ENCODE results near the gene RNF125.

RNF125 gene

DNA sequence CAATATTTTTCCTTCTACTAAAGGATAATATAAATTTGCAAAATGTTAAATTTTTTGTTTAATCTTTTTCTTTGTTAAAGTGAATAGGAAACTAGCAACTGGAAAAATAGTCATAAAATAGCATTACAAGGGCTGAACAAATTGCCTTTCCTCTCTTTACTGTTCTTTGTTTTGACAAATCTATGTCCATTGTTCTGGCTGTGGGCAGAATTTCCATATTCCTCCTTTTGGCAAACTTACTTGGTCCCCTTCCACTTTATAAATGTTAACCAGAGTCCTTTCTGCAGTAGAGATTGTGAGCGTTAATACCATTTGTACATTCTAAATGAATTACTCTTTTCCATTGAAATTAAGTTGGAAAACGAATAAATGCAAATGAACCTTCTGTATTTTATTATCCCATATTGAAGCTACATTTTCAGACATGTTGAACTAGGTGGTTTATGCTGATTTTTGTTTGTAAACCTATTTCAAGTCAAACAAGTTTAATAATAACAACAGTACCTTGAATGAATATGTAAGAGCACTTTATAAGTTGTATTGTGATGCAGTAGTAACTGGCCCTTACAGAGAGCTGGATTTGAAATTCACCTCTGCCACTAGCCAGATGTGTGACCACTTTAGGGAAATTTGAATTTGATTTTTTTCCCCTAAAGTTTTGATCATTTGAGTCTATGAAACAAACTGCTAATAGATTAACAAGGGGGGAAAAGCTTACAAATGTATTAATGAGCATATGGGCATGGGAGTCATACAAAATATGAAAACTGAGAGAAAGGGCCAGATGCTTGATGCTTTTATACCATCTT lies 3.3 kb downstream of the RNF125 start:
- DNase-seq (ENCODE audit: low read depth in 2 of 2, low spot score in 1 of 2) = no peak

DNA sequence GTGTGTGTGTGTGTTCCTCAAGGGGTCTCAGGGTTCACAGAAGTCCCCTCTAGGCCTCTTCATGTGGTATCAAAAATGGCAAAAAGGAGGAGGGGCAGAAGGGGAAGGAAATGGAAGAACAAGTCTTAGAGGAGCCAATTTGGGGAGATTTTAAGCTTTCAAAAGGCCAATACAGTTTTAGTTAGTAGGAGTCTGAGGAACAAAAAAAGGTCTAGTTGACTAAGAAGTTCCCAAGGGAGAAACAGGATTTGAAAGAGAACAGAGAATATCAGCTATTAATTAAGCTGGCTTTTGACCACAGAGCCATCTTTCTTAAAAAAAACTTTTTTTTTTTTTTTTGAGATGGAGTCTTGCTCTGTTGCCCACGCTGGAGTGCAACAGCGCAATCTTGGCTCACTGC lies 7.1 kb downstream of the RNF125 start:
- no peak for DNase-seq (ENCODE audit: low read depth in 2 of 2, low spot score in 1 of 2)

- no peak for DNase-seq (ENCODE audit: low read depth in 2 of 2, low spot score in 1 of 2)
Observed at GRCh38 chr18:32026491-32027086, 8.0 kb downstream of the RNF125 start.

DNA sequence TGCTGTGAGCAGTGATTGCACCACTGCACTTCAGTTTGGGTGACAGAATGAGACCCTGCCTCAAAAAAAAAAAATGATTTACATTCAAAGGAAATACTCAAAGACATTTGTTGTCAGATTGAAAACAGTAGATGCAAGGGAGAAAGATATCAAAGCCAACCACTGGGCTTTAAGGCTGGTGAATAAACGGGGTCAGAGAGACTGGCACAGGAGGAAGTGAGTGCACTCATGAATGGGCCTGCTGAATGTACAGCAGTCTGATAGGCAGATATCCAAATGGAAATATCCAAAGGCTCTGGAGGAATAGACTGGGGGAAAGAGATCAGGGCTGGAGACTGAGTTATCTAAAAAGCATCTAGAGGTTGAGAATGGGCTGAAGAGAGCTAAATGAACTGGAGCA lies 10.9 kb downstream of the RNF125 start:
- DNase-seq (ENCODE audit: low read depth in 2 of 2, low spot score in 1 of 2) = no peak

- DNase-seq (ENCODE audit: low read depth in 2 of 2, low spot score in 1 of 2) = no peak
Observed at GRCh38 chr18:32032609-32033008, 14.0 kb downstream of the RNF125 start.

DNA sequence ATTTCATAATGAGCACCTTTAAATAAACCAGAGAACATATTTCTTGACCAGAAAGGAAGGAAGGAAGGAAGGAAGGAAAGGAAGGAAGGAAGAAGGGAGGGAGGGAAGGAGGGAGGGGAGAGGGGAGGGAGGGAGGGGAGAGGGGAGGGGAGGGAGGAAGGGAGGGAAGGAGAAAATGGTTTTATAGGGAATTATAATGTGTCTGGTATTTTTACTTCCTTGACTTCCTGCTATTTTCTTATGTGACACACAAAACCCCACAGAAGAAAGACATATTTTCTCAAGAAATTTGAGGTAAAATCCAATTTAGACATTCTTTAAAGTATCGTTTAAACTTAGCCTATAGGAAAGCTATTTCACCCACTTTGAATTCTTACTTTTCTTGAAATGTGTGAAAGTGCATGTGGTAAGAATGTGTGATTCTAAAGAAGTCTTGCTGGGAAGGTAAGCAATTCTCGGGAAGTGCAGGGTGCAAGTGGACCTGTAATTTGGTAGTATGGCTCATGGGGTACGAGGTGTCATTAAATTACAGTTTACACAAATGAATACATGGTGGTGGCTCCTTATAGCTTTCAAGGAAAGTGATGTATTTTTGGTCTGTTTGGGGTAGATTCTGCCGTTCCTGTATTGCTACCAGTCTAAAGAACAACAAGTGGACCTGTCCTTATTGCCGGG lies 18.0 kb downstream of the RNF125 start:
- no peak for DNase-seq (ENCODE audit: low read depth in 2 of 2, low spot score in 1 of 2)

GRCh38 chr18:32037616-32038015 lies 19.0 kb downstream of the RNF125 start:
- no peak for DNase-seq (ENCODE audit: low read depth in 2 of 2, low spot score in 1 of 2)

DNA sequence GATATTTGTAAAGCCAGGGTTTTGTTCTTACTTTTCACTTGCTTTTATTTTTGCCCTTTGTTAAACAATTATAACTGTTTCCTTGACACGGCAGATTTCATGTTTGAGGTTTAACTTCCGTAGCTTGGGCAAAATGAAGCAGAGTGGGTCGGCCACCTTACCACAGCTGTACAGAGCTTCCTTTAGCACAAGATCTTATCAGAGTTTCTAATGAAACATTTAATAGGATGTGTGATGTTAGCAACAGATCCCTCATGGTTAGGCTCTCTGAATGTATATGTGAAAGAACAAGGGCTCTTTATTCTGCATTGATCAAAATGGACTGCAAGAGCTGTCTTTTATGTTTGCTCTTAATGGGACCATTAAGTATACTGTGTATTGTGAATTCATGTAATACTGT lies 22.3 kb downstream of the RNF125 start:
- peak in 1 of 2 donors; percentile 38 for DNase-seq (ENCODE audit: low read depth in 2 of 2, low spot score in 1 of 2)

DNA sequence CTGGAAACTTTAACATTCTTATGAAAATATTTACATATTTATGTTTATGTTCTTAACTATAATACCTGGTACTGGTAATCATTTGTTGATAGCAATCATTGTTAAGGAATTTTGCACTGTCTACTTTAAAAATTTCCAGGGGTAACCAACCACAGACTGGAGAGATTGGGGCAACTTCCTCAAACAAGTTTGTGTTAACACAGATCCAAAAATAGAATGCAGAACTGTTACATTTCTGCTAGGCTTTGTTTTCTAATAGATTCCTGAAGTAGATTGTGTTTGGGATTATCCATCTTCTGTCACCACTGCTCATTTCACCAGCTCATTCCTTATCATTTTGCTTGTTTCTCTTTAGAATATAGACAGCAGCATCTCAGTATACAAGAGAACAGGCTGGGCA lies 23.7 kb downstream of the RNF125 start:
- no peak for DNase-seq (ENCODE audit: low read depth in 2 of 2, low spot score in 1 of 2)

DNA sequence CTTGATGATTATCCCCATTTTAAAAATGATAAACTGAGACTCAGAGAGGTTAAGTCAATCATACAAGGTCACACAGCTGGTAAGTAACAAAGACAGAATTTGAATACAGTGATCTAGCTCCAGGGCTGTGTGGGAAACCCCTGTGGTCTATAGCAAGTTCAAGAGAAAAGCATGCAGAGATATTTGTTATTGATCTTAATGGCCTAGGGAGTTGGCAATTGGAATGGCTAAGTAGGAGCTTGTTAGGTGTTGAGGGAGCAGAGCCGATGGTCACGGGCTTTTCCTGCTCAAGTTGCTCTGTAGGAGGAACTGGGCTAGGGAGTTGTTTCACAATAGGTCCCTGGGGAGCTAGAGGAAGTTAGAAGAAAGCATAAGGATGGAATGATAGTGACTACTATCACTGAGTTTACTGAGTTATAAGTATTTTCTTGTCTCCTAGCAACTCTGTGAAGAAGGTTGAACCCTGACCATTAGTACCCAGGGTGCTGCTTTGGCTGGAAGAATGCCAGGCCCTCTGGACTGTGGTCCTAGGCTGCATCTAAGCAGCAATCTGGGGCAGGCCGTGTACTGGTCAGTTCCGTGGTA lies 30.0 kb downstream of the RNF125 start:
- DNase-seq (ENCODE audit: low read depth in 2 of 2, low spot score in 1 of 2) = no peak

DNA sequence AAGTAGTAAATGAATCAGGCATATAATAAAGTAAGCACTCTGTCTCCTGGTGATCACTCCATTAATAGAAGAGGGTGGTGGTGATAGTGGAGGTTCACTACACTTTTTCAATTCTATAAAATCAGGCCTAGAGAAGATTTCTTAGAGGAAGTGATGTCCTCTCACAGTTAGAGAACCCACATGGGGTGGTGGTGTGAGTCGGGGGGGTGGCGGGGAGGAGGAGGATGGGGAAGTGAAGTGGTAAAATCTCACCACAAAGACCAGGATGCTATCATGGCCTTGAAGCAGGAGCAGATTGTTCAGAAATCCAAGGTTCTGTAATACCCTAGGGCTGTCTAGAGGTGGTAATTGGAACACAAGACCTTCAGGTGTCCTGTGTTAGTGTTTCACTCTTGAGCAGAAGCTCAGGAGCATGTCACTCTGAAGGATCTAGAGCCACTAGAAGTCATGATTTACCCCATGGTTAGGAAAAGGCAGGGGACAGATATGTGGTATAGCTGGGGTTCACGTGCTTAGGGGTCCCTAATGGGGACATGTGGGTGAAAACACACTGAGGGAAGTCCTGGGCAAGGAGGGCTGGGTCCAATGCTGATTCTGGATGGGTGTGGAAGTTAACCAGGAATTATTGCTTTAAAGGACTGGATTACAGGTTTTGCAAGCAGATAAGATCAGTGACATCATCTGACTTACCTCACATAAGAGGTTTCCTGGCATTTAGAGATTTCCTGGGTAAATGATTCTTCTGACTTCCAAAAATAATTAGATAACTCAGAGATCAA lies 31.0 kb downstream of the RNF125 start:
- peak in 1 of 2 donors; percentile 25 for DNase-seq (ENCODE audit: low read depth in 2 of 2, low spot score in 1 of 2)

GRCh38 chr18:32056613-32057358 lies 38.2 kb downstream of the RNF125 start:
- no peak for DNase-seq (ENCODE audit: low read depth in 2 of 2, low spot score in 1 of 2)

- no peak for DNase-seq (ENCODE audit: low read depth in 2 of 2, low spot score in 1 of 2)
Observed at GRCh38 chr18:32057624-32058165, 39.1 kb downstream of the RNF125 start.

DNA sequence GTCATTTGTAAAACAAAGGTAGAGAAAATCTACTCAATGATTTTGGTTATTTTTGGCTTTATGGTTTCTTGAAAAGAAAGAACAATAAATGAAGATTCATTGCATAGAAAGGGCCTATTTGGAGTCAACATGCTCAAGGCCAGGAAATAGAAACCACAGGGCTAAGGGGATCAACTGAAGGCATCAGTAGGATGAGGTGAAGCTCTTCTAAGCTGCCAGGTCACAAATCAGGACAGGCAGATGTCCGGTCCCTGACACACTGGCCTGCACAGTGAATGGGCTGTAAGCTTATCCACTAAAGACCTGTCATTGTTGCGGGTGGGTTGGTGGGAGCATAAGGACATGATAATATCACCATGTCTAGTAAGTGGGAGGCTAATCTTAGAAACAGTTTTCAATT lies 41.4 kb downstream of the RNF125 start:
- DNase-seq (ENCODE audit: low read depth in 2 of 2, low spot score in 1 of 2) = no peak

GRCh38 chr18:32067375-32068167 lies 48.9 kb downstream of the RNF125 start:
- no peak for DNase-seq (ENCODE audit: low read depth in 2 of 2, low spot score in 1 of 2)

DNA sequence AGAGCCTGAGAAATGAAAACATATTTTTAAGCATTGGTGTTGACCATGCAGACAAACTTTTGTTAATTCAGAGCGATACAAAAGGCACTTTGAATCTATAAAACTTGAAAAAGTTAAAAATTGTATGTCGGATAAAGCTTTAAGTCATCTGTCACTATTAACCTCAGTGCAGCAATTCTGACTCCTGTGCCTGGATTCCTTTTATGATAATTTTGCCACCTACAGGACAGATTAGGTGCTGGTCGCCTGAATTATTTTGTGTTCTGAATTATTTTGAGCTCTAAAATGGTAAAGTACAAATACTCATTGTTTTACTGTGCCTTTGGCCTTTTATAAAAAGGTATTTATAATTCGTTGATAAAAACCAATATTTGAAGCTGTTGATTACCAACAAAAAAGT lies 53.7 kb downstream of the RNF125 start:
- DNase-seq (ENCODE audit: low read depth in 2 of 2, low spot score in 1 of 2) = no peak

DNA sequence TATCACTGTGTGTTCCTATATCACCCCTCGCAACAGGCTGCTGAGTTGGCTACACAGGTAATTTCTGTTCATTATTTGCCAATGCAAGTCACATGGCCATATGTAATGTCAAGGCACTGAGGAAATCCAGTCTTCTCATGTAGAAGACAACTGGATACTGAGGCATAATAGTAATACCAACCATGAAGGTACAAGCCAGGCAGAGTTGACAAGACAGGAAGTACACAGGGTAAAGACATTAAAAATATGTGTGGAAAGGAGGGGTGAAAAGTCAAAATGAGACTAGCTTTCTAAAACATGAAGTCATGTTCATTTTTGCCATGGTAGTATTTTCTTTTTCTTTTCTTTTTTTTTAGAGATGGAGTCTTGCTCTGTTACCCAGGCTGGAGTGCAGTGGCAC lies 55.6 kb downstream of the RNF125 start:
- DNase-seq (ENCODE audit: low read depth in 2 of 2, low spot score in 1 of 2) = no peak

GRCh38 chr18:32078845-32079244 lies 60.2 kb downstream of the RNF125 start:
- DNase-seq (ENCODE audit: low read depth in 2 of 2, low spot score in 1 of 2) = no peak

- DNase-seq (ENCODE audit: low read depth in 2 of 2, low spot score in 1 of 2) = no peak
Observed at GRCh38 chr18:32081881-32082280, 63.3 kb downstream of the RNF125 start.

All from stimulated activated CD8-positive, alpha-beta memory T cell treated with anti-CD3 and anti-CD28 coated beads, Interleukin-4, amount 100 ng/mL, for 1 hour (primary cell).